ENCODE results near the gene HS6ST2. TPM values are rescaled to one million over a fixed set of nuclear protein-coding genes. Genes with fewer than 3 reads are reported as not detected.

The HS6ST2 gene
- polyA plus RNA-seq, 4 donors: 25.5 to 28.7 (median 27.6) TPM

DNA sequence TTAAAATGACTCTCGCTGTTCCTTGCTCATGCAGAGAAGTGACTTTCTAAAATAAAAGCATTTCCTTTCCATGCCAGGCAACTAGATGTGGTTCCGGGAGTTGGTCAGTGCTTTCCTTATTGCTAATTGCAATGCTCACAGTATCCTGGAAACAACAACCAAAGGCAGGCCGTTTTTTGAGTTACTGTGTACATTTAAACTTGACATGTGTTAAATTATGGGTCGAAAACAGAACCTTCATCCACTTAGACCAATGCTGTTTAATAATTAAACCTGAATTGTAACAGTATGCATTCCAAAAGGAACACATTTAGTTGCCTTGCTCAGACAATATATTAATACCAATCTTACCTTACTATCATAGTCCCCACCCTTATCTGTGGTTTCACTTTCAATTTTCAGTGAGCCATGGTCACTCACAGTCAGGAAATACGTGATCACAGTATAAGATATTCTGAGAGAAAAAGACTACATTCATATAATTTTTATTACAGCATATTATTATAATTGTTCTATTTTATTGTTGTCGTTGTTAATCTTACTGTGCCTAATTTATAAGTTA lies 102.6 kb downstream of the HS6ST2 start:
- DNase-seq (ENCODE audit: low read depth in 4 of 4, low spot score in 3 of 4): no peak

DNA sequence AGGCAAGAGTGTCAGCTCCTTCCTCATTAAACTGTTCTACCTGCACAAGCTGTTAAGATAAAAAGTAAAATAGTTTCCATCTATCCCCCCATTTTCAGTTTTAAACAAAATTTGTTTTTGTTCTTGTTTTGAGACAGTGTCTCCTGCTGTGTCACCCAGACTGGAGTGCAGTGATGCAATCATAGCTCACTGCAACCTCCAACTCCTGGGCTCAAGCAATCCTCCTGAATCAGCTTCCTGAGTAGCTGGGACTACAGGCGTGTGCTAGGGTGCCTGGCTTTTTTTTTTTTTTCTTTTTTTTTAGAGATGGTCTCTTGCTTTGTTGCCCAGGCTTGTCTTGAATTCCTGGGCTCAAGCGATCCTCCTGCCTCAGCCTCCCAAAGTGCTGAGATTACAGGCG lies 105.4 kb downstream of the HS6ST2 start:
- no peak for DNase-seq (ENCODE audit: low read depth in 4 of 4, low spot score in 3 of 4)

- no peak for DNase-seq (ENCODE audit: low read depth in 4 of 4, low spot score in 3 of 4)
Measured at GRCh38 chrX:132848296-132848970, 110.0 kb downstream of the HS6ST2 start.

DNA sequence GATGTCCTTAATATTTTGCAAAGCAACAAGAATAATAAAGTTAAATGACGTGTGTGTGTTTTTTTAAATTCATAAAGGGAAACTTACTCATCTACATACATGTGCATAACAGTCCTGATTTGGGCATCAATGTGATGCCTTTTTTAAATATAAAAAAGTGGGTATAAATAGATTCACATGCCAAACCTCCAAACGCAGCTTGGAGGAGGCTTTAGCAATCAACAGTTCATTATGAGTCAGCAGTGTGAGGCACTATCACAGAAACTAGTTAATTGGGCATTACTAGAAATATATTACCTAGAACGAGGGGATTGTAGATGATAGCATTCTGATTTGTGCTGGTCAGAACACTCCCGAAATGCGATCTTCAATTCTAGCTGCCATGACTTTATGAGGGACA lies 115.1 kb downstream of the HS6ST2 start:
- no peak for DNase-seq (ENCODE audit: low read depth in 4 of 4, low spot score in 3 of 4)

GRCh38 chrX:132842460-132843238 lies 115.8 kb downstream of the HS6ST2 start:
- DNase-seq (ENCODE audit: low read depth in 4 of 4, low spot score in 3 of 4): no peak

- no peak for DNase-seq (ENCODE audit: low read depth in 4 of 4, low spot score in 3 of 4)
Measured at GRCh38 chrX:132837967-132838366, 120.5 kb downstream of the HS6ST2 start.

GRCh38 chrX:132837126-132837525 lies 121.3 kb downstream of the HS6ST2 start:
- no peak for DNase-seq (ENCODE audit: low read depth in 4 of 4, low spot score in 3 of 4)

DNA sequence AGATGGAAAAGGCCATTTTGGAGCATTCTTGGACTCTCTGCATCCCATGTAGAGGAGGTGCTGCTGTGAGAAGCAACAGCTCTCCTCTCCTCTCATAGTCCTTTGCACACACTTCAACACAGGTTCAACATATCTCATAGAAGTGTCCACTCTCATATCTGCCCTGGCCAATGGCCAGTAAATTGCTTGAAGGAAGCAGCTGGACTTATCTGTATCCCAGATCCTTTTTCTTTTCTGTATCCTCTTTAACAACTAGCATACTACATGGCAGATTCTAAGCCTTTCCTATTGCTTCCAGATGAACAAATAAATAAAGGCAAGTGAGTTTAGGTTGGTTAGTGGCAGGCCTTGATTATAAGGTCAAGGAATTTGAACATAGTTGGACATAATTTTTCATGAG lies 122.0 kb downstream of the HS6ST2 start:
- no peak for DNase-seq (ENCODE audit: low read depth in 4 of 4, low spot score in 3 of 4)

DNA sequence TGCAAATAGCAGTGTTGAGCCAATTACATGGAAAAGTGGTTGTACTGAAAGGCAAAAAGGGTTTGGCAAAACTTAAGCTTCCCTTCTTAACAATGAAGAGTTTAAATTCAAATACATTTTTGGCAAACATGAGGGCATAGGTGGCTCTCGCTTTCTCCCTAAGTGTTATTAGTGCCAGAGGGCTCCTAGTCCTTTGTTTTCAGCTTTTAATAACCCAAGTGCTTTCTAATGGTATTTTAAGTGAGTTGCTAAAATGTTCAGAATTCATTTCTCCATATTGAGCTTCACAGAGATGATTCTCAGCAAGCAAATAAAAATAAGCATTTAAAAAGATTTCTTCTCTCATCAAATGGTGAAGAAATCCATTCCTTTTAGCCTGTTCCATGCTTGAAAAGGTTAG lies 123.7 kb downstream of the HS6ST2 start:
- no peak for DNase-seq (ENCODE audit: low read depth in 4 of 4, low spot score in 3 of 4)

GRCh38 chrX:132834109-132834508 lies 124.3 kb downstream of the HS6ST2 start:
- DNase-seq (ENCODE audit: low read depth in 4 of 4, low spot score in 3 of 4): no peak

- DNase-seq (ENCODE audit: low read depth in 4 of 4, low spot score in 3 of 4): no peak
Measured at GRCh38 chrX:132833373-132833772, 125.1 kb downstream of the HS6ST2 start.

GRCh38 chrX:132831336-132831973 lies 127.0 kb downstream of the HS6ST2 start:
- DNase-seq (ENCODE audit: low read depth in 4 of 4, low spot score in 3 of 4): no peak

DNA sequence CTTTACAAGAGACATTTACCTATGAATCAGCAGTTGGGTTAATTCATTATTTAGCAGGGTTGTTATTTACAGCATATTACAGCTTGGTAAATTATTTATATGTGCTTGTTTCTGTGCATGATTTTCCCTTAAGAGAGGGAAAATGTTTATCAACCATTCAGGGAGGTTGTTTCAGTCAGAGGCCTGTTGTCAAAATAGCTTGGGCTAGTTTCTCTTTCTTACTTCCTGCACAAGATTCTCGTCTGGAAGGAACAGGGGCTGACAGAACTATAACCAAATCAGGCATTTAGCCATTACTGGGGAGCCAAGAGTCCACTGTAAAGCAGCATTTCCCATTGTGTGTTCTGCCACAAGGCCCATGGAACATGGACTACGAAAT lies 135.8 kb downstream of the HS6ST2 start:
- DNase-seq (ENCODE audit: low read depth in 4 of 4, low spot score in 3 of 4): no peak

DNA sequence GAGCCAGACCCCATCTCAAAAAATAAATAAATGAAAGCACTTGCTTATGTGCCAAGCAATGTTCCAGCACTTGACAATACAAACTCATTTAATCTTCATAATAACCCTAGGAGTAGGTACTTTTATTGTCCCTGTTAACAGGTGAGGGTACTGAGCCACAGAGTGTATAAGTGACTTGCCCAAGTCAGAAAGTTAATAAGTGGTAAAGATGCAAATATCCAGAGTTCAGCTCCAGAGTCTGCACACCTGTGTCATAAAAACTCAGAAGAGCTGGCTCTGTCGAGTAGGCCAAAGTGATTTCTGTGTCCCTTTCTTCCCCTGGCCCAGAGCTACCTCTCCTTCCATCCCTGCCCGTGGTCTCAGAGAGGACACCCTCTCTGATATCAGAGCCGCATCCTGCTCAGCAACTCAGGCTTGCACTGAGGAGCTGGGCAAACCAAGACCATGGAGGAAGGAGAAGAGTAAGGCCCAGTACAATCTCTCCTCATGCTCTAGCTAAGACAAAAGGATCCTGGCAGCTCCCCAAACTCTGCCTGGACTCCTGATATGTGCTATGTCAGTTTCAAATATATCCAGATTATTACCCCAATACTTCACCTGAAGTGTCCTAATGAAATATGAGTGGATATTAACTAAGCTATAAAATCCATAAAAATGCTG lies 136.3 kb downstream of the HS6ST2 start:
- DNase-seq (ENCODE audit: low read depth in 4 of 4, low spot score in 3 of 4): no peak

DNA sequence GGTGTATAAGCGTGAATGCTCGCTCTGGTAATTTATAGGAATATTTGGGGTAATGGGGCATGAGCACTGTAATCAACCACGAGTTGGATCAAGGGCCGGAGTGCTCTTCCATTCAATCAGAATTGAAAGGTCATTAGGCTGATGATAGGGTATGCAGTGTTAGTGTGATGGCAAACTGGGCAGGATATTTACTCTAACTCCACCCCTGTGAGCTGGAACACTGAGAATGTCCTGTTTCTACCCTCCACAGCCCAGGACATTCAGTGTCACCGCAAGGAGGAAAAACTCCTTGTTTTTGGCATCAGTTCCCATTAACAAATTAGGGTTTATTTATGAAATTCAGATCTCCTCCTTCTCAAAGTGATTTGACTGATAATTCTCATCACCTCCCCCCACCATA lies 137.8 kb downstream of the HS6ST2 start:
- DNase-seq (ENCODE audit: low read depth in 4 of 4, low spot score in 3 of 4): no peak

- no peak for DNase-seq (ENCODE audit: low read depth in 4 of 4, low spot score in 3 of 4)
Measured at GRCh38 chrX:132819711-132820264, 138.6 kb downstream of the HS6ST2 start.

GRCh38 chrX:132818638-132819037 lies 139.8 kb downstream of the HS6ST2 start:
- DNase-seq (ENCODE audit: low read depth in 4 of 4, low spot score in 3 of 4): no peak

DNA sequence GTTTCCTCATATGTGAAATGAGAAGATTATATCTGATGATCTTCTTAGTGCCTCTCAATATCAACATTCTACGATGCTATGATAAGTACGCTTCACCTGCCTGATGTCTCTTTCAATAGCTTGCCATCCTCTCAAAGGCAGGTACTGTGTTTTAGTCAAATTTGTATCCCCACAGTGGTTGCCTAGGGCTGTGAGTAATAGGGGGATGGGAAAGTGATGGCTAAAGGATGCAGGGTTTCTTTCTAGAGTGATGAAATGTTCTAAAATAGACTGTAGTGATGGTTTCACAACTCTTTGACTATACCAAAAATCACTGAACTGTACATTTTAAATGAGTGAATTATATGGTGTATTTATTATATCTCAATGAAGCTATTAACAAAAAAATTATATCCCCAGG lies 142.8 kb downstream of the HS6ST2 start:
- no peak for DNase-seq (ENCODE audit: low read depth in 4 of 4, low spot score in 3 of 4)

DNA sequence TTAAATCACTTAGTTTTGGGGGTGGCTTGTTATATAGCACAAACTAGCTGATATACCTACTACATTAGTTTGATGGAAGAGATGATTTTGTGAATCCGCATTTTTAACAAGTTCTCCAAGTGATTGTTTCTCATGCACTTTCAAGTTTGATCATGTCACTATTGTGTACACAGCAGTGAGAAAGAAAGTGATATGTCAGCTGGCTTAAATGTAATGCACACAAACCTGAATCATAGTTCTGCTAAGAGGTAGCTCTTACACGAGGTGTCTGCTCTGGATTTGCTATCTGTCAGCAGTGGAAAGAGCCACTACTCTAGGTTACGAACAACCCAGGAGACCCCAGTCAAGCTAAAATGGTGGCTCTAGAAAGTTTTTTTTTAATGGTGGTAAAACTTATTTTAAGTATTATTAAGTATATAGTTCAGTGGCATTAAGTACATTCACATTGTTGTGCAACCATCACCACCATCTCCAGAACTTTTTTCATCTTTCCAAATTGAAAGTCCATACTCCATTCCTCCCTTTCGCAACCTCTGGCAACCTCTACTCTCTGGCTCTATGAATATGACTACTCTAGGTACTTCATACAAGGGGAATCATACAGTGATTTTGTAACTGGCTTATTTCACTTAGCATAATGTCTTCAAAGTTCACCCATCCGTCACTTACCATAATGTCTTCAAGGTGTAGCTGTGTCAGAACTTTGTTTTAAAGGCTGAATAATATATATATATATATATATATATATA lies 147.3 kb downstream of the HS6ST2 start:
- DNase-seq (ENCODE audit: low read depth in 4 of 4, low spot score in 3 of 4): no peak

- no peak for DNase-seq (ENCODE audit: low read depth in 4 of 4, low spot score in 3 of 4)
Measured at GRCh38 chrX:132810488-132810887, 147.9 kb downstream of the HS6ST2 start.

Measured in right renal pelvis (tissue), 4 donors.